ES-I3 (cell line): ENCODE measurements around the gene CLCN7.
"Not testable (repeated sequence)": the region's sequence is repeated elsewhere in the genome, so short reads cannot be mapped to it uniquely, and the experiment has no call there.

Experiments used
- H3K36me3 ChIP-seq: 2 replicates; pipeline ENCODE4 v1.6.1; 2013; ENCODE audit warnings: mild to moderate bottlenecking, low read length, control low read depth, moderate library complexity; ENCODE audit not compliant: insufficient read depth
- H3K4me1 ChIP-seq: 2 replicates; pipeline ENCODE4 v1.6.1; 2013; ENCODE audit warnings: mild to moderate bottlenecking, control low read depth, low read length; ENCODE audit not compliant: insufficient read depth
- H3K9ac ChIP-seq: 2 replicates; pipeline ENCODE4 v1.6.1; 2013; ENCODE audit warnings: low read depth, mild to moderate bottlenecking, low read length, moderate library complexity
- H3K9me3 ChIP-seq: 2 replicates; pipeline ENCODE4 v1.6.1; 2013; ENCODE audit warnings: mild to moderate bottlenecking, low read length, moderate library complexity; ENCODE audit not compliant: control insufficient read depth, insufficient read depth

The CLCN7 gene

GRCh38 chr16:1443403-1443973, 31.3 kb downstream of the CLCN7 start:
- Histone ChIP-seq H3K9ac (no peak overlapping the region), H3K9me3 (no peaks in the 10 kb centered on the region), H3K36me3 (no peaks in the 10 kb centered on the region), H3K4me1 (no peaks in the 10 kb centered on the region)

GRCh38 chr16:1442697-1443096, 32.1 kb downstream of the CLCN7 start:
- Histone ChIP-seq H3K36me3 (no peaks in the 10 kb centered on the region), H3K9me3 (no peaks in the 10 kb centered on the region), H3K4me1 (no peaks in the 10 kb centered on the region), H3K9ac (no peak overlapping the region)

- Histone ChIP-seq H3K36me3 (no peaks in the 10 kb centered on the region), H3K4me1 (no peaks in the 10 kb centered on the region), H3K9me3 (no peaks in the 10 kb centered on the region), H3K9ac (no peak overlapping the region)
These were observed 33.4 kb downstream of the CLCN7 start for GRCh38 chr16:1441391-1441829.

GRCh38 chr16:1439699-1440074, 35.1 kb downstream of the CLCN7 start:
- not testable (repeated sequence) for H3K9me3 ChIP-seq, H3K36me3 ChIP-seq, H3K4me1 ChIP-seq, H3K9ac ChIP-seq

GRCh38 chr16:1439058-1439698, 35.6 kb downstream of the CLCN7 start:
- H3K9ac ChIP-seq = no peak overlapping the region

GRCh38 chr16:1438229-1439057, 36.4 kb downstream of the CLCN7 start:
- Histone ChIP-seq H3K9ac (no peak overlapping the region), H3K36me3 (no peaks in the 10 kb centered on the region), H3K4me1 (no peaks in the 10 kb centered on the region), H3K9me3 (no peaks in the 10 kb centered on the region)

More at GRCh38 chr16:1439058-1439698, 35.6 kb downstream of the CLCN7 start:
- Histone ChIP-seq H3K4me1 (no peaks in the 10 kb centered on the region), H3K9me3 (no peaks in the 10 kb centered on the region), H3K36me3 (no peaks in the 10 kb centered on the region)

GRCh38 chr16:1437606-1438005, 37.2 kb downstream of the CLCN7 start:
- H3K4me1 ChIP-seq = no peaks in the 10 kb centered on the region
- H3K36me3 ChIP-seq = no peaks in the 10 kb centered on the region
- H3K9me3 ChIP-seq = no peaks in the 10 kb centered on the region
- H3K9ac ChIP-seq = no peak overlapping the region

- Histone ChIP-seq H3K9me3 (no peaks in the 10 kb centered on the region), H3K9ac (no peak overlapping the region)
These were observed 38.0 kb downstream of the CLCN7 start for GRCh38 chr16:1436731-1437355.

GRCh38 chr16:1435921-1436697, 38.7 kb downstream of the CLCN7 start:
- Histone ChIP-seq H3K9me3 (no peaks in the 10 kb centered on the region), H3K36me3 (no peaks in the 10 kb centered on the region), H3K9ac (no peak overlapping the region), H3K4me1 (no peaks in the 10 kb centered on the region)

More at GRCh38 chr16:1436731-1437355, 38.0 kb downstream of the CLCN7 start:
- Histone ChIP-seq H3K4me1 (no peaks in the 10 kb centered on the region), H3K36me3 (no peaks in the 10 kb centered on the region)

- no peaks in the 10 kb centered on the region for H3K9me3 ChIP-seq
- H3K9ac ChIP-seq = no peak overlapping the region
- no peaks in the 10 kb centered on the region for H3K36me3 ChIP-seq
- H3K4me1 ChIP-seq = no peaks in the 10 kb centered on the region
These were observed 39.9 kb downstream of the CLCN7 start for GRCh38 chr16:1434644-1435592.

GRCh38 chr16:1433756-1434155, 41.1 kb downstream of the CLCN7 start:
- H3K36me3 ChIP-seq = no peaks in the 10 kb centered on the region

GRCh38 chr16:1433263-1433560, 41.6 kb downstream of the CLCN7 start:
- H3K9ac ChIP-seq = no peak overlapping the region
- H3K36me3 ChIP-seq = no peaks in the 10 kb centered on the region
- no peaks in the 10 kb centered on the region for H3K9me3 ChIP-seq
- H3K4me1 ChIP-seq = no peaks in the 10 kb centered on the region; the same call in 1 of the 2 replicates

More at GRCh38 chr16:1433756-1434155, 41.1 kb downstream of the CLCN7 start:
- Histone ChIP-seq H3K9me3 (no peaks in the 10 kb centered on the region), H3K4me1 (no peaks in the 10 kb centered on the region), H3K9ac (no peak overlapping the region)
